Activated T-cell treated with anti-CD3 and anti-CD28 coated beads for 48 hours (primary cell): Measurements from ENCODE around the gene DCC.

Experiments
- DNase-seq: peaks from one replicate; pipeline ENCODE4 v3.0.0-alpha.2; 2020; ENCODE audit warnings: low read depth

DCC gene

DNA sequence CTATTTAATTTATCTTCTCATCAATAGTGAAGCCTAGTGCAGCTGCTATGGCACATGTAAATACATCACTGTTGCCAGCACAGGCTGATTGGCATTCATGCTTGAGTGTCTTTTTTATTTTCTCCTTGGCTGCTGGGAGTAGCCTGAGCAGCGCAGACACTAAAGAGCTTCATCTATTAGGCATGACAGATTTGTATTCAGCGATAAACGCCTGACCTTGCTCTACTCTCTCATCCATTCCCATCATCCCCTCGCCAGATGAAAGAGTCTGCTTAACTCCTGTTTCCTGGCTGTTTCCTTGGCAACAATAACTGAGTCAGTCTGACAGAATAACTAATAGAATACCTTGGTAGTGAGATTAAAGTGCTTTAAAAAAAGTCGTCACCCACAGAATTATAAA lies 753.6 kb downstream of the DCC start:
- DNase-seq = no peak

DNA sequence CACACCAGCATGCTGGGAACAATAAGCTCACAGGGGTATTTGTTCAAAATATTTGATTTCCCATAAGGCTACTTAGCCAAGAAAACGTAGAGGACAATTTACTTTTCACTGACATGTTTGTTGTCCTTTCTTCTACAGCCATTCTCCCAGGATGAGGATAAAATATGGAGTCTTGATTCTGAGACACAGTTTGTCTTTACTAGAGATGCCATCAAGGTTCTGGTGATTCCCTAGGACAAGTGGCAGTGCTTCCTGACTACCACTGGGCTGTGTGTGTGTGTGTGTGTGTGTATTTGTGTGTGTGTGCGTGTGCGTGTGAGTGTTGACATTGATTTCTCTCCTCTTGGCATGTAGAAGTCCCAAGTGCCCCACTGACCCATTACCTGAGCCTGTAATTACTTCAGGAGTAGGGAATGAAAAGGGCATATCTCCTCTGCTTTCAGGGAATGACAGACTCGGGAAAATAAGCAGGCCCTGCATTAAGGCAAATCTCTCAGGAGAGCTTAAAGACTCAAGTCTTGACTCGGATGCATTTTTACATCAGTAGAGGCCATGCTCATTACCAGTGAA lies 761.6 kb downstream of the DCC start:
- DNase-seq = no peak

DNA sequence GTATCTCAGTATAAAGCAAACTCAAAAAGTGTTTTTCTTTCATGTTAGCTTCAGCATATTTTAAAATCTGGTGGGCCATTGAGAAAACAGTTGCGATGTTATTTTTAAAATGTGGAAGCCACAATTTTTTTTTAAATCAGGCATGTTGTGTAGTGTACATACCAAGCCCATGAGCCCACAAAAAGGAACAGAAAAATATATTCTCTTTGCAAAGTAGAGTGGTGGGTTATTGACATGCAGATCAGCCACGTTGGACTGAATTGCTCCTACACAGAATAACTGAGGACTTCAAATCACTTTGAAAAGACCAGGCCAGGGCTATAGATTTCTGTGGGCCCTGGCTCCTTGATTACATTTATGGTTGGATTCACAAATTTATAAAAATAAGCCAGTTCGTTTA lies 774.4 kb downstream of the DCC start:
- no peak for DNase-seq

DNA sequence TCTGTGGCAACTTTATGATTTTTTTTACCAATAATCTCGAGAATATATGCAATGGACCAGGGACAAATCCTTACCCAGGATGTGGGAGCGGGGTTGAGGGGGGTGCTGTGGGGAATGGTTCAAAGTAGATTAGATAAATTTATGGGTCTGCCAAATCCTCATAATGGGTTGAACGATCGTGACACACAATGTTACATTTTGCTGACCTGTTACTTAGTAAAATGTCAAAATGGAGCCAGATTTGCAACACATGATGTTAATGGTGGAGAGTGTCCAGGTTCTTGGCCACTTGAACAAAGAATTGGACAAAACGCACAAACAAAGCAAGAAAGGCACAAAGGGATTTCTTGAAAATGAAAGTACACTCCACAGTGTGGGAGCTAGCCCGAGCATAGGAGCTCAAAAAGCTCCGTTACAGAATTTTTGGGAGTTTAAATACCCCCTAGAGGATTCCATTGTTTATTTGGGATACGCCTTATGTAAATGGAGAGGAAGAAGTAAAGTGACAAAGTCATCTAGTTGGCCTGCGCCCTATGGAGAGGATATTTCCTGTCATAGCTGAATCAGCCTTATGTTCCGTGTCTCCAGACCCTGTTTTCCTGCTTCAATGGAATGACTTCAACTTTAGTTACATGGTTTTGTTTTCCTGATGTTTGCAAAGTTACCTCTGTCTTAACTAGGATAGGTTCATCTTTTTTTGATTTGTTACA lies 776.0 kb downstream of the DCC start:
- DNase-seq = no peak

DNA sequence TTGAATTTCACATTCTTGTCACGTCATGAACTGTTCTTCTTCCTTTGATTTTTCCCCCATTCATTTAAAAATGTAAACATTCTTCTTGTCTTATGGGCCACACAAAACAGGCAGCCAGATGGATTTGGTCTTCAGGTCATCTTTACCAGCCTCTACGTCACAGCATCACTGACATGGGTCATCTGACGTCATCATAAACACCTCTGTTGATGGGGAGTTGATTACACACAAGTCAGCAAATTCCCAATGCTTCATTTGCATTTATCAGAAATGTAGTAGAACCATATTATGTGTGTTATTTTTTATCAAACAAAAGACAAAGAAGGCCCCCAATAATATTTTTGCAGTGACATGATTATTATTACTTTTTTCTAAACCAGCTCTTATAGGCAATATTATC lies 777.9 kb downstream of the DCC start:
- no peak for DNase-seq

DNA sequence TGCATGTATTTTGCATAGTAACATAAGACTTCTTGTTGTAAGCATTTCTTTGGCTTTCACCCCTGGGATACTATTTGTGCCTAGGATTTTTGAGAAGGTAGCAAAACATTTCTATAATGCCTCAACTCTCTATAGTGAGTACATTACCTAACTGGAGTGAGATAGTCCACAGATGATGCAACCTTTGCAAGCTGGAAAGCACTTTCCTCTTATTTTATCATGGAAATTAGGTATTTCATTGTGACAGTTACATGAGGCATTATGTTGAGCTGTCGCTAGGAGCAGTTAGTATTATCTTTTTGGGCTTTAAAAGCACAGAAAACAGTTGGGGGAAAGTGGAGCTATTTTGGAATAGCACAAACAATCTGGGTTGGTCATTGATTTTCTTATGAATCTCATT lies 786.2 kb downstream of the DCC start:
- no peak for DNase-seq

DNA sequence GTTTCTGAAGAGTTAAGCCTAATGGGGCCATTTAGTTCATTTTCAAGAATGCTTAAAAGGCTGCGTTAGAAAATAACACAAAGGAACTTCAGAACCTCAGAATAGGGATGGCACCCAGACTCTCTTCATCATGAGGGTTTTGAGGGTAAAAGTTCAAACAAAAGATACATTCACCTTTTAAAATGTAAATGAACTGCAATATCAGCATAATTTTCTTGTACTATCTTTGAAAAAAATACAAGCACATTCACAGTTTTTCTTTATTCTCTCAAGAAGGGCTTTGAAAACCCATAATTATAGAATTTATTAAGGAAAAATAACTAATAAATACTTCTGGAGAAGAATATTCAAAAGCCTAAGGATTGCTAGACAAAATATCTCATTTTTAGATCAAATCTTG lies 791.0 kb downstream of the DCC start:
- no peak for DNase-seq

DNA sequence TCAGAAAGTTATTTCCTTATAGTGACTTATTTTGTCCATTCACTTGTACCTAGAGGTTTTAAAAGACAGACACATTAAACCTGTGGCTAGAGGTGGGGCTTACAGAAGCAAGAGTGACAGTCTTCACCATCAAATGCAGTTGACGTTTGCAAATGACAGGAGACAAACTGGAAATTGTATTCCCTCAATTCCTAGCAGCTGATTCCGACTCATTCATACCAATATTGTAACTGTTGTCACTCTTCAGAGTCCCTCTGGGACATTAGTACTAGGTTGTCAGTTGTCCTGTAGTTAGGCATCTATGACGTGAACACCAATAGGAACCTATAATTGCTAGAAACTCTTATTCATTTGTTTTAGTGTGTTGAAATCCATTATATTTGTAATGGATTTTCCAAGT lies 794.7 kb downstream of the DCC start:
- DNase-seq = no peak

DNA sequence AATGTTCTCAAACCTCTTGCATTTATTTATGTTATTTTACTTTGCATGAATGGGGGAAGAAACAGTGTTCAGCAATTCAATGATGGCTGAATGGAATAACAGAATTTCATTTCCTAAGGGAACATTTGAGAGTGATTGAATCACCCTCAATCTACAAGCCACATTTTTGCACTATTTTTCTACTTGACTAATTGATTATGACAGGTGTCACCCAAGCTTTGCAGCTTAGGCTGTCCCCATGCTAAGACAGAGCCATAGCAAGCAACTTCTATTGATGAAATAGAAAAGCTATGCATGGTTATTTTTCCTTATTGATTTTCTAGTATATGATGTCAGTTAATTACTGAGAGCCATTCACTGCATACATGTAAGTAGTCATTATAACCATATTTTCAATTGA lies 795.7 kb downstream of the DCC start:
- DNase-seq = no peak

DNA sequence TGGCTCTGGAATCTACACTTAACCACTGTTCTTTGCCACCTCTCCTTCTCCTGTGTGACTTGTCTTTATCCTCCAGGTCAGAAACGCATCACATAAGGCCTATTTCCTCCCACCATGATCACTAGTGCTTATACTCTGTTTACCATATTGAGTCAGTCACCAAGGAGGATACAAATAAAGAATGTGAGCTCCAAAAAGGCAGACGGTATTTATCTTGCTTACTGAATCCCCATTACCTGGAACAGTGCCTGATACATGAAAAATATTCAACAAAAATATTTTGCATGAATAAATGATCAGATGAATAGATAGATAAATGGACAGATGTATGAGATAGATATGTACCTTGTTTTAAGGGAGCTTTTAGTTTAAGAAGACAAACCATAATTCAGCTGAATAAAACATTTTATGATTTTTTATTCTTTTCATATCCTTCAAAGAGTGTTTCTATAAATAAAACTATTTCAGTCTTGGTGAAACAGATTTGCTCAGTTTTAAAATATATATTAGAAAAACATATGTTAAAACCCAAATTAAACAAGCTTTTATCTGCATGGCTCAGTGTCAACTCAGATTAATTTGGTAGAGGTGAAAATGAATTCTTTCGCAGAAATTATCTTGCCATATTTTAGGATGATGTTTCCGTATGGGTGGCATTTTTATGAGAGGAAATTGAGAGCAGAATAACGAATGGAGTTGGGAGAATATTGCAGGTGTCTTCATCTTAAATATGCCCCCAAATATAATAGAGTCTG lies 799.9 kb downstream of the DCC start:
- no peak for DNase-seq

DNA sequence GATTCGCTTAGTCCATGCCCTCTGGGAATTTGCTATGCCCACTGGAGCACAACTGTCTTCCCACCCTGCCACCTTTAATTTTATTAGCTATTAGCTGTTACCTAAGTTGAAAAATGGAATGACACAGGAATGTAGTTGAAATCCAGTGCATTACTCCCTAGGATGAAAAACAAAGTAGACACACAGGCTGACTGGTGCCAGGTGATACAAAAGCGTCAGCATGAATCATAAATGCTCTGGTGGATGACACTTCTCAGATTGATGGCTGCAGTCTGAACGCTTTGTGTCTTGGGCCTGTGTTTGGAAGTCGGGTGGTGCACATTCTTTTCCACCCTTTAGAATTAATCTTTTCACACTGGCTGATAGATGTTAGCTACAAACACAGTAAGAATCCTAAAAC lies 802.0 kb downstream of the DCC start:
- DNase-seq = no peak

DNA sequence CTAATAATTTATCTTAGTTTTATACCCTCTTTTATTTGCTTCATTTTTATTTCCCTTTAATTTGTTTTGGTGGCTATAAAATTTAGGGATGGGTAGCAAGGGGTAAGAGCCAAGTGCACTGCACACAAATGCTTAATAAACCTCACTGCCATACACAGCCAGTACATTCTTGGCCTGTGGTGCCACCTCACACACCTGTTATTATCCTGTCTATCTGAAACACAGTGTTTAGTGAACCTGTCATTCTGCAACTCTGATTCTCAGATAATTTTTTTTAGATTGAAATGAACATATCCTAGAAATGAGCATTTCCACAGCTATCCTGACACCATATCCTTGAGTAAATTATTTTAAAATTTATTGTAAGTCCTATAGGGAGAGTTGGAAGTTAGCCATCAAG lies 807.5 kb downstream of the DCC start:
- no peak for DNase-seq

DNA sequence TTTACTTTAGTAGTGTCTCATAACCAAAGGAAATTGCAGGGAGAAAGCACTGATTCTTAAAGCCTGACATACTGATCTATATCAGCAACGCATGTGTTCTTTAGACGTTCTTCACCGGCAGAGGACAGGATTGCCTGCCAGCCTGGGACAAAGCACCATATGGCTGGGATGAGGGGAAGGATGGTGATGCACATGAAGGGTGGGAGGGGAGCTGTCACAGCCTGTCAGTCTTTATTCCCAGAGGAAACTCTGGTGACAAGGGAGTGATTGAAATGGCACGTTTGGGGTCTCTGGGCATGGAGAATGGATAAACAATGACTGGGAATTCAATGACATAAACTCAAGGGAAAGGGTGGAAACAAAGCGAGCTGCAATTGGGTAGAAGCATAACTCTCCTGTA lies 808.1 kb downstream of the DCC start:
- no peak for DNase-seq

DNA sequence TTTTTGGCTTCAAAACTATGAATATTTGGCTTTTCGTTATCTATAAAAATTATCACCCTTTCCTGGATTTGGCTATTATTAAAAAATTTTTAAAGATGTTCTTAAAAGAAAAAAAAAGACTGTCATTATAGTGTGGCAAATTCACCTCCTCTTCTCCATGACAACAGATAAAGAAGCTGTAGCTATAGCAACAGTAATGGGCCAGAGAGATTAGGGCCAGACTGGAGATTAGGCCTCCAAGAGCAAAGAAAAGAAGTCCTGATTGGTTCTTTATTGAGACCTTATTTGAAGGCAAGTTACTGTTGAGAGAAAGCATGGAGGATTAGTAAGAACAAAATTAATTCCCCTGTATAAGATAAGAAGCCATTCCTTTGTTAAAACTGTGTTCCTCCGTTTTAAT lies 812.5 kb downstream of the DCC start:
- DNase-seq = no peak

DNA sequence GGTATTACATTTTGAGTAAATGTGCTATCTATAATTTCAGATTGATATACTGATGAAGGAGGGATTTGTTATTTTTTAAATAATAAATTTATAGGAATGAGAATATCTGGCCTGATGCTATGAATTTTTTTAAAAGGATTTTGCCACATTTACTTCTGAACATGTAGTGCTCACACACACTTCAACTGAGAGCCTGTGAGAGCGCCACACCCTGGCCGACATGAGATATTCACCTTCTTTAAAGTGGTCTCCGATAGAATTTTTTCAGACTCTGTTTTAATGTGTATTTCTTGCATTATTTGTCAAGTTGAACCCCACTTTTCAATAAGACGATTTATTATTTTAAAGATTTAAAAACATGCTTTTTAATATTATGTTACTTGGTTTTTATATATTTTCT lies 813.3 kb downstream of the DCC start:
- no peak for DNase-seq

DNA sequence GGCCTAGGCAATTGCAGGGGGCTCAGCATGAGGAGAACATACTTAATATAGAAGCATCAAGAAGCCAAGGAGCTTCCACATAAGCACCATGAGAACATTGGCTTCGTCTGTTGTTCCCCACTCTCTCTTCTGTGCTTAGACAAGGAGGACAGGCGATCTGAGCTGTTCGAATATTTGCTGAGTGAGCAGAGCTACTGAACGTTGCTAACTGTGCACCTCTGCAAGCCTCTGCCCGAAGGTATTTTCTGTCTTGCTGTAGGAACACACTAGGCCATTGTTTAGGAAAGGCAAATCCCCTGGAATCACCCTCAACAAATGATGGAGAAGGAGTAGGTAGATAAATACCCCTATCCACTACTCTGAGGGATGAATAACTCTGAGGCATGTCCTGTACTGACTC lies 813.8 kb downstream of the DCC start:
- no peak for DNase-seq

DNA sequence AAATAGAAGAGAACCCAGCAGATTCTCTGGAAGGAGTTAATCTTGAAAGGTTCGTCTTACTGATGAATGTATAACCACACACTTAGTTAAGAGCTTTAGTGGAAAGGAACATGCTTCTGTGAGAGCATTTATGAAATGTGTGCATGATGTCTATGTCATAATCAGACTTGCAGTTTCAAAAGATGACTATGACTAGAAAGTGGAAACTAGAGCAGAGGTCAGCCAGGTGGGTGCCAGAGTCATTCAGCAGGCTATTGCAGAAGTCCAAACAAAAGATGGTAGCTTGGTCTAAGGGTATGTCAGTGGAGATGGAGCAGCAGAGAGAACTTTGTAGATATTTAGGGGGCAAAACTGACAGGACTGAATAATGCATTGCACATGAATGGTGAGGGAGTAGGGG lies 825.8 kb downstream of the DCC start:
- DNase-seq = no peak

DNA sequence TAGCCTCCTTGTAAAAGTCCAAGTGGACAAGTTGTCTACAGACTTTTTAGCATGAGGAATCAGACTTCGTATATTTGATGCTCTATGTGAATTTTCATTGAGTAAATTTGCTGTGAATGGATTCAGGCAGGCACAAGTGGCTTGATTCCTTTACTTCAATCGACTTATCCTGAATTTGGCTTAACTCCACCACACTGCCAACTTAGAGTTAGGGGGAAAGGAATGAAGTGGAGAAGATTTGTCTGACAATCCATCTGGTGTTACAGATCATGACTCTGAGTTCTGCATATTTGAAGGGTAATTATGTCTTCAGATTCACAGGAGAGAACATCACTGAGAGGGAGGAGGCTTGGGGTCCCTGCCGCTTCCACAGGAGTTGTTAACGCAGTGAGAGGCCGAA lies 829.3 kb downstream of the DCC start:
- no peak for DNase-seq

DNA sequence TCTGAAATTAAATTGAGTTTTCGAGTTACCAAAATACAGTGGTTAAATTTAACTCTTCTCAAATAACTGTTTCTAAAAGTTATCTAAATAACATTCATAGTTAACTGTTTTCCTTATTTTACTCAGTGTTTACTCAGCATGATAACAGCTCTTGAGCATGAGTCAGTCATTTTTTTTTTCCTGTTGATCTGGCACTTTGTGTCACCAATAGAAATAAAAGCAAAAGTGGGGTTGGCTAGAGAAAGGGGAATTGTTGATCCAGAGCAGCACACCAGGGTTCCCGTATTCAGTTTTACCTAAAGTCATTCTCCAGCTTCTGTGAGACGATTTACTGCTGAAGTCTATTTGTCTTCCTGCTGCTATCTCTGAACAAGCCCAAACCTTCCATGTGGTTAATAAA lies 851.6 kb downstream of the DCC start:
- no peak for DNase-seq

DNA sequence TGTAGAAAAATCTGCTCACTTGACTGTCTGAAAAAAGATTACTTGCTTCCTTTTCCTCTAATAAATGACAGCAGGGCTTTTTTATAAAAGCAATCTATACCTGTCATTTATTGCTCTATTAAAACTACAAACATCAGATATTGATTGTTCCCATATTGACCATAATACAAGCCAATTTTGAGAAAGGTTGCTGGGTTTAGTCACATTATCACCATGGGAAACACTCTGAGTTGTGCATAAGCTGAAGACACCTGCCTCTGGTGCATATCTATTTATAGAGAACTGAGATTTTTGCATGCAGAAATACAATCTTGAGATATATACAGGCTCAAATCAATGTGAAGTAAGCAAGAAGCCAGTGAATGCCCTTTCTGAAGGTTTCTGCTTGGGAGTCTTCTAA lies 853.9 kb downstream of the DCC start:
- no peak for DNase-seq

DNA sequence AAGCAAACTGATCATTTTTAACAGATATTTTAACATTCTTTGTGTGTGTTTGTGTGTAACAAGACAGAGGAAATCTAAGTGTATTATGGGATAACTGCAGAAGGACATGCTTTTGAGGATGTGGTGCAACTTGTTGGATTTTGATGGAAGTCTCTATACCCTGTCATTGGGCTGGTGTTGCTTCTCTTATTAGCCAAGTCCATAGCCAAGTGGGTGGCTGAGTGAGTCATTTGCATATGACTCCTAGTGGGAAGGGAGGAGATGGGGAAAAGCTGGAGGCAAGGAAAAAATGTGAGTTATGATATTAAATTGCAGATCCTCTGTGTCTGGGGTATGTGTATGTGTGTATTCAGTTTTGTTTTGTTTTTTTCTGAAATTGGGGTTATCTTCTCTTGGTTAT lies 879.9 kb downstream of the DCC start:
- DNase-seq = no peak

DNA sequence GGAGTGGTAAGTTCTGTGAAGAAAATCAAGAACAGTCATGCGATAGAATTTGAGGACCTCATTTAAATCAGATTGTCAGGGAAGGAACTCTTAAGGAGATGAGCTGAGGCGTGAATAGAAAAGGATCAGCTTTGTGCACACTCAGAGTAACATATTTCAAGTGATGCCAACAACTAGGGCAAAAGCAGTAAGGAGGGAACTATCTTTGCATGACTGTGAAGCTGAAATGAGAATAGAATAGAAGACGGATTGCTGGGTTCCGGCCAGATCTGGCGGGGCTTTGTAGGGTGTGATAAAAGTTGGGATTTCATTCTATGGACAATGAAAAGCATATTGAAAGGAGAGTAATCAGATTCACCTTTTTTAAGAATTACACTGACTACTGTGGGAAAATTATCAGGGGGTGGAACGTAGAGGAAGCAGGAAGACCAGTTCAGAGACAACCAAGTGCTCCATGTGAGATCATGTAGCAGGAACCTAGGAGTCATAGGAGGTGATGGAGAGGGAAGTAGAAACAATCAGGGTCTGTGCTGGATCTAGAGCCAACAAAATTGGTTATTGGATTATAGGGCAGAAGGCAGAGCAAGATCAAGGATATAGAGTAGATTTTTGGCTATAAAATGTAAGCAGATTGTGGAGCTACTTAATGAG lies 884.3 kb downstream of the DCC start:
- no peak for DNase-seq
